Testis (tissue), 2 donors: ENCODE measurements around the gene RNF207.

Experiments used
- CTCF ChIP-seq, 3 experiments: fragments of 450-650 bp in 2 of 3; fragments of 200-600 bp in 1 of 3; sonication (generic) in 1 of 3; IDR thresholded peaks; one replicate each; pipeline ENCODE4 v1.5.1; 2016 to 2019; ENCODE audit warnings: antibody characterized with exemption in 3 of 3, mild to moderate bottlenecking in 2 of 3, moderate library complexity in 1 of 3
- POLR2A ChIP-seq: fragments of 450-650 bp; IDR thresholded peaks from one replicate; pipeline ENCODE4 v1.6.1; 2017; ENCODE audit warnings: antibody characterized with exemption, mild to moderate bottlenecking, moderate library complexity

DNA sequence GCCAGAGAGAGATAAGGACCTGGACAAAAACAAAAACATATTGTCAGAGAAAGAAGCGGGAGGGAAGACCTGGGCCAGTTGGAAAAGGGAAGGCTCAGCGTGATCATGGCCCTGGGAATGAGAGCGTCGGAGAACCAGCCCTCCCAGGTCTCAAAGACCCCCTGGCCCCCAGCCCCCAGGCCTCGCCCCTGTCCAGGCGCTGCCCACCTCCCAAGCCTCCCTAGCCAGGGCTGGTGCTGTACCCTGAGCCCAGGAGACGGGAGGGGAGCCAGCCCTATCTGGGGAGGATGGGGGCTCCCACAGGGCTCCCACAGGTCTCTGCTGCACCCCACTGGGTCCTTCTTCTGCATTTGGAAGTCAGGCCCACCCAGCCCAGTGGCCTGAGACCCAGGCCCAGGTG is 40.9 kb upstream of the RNF207 start:
- no peak for TF ChIP-seq POLR2A
- TF ChIP-seq CTCF (IDR thresholded peaks at IDR 0.05), result no peak
